ENCODE data around the gene NOTCH1.

- TF ChIP-seq POLR2AphosphoS5 (IDR thresholded peaks at IDR 0.05; ENCODE audit: borderline replicate concordance, low read depth, low read length) (peak; percentile 91), EZH2 (IDR thresholded peaks at IDR 0.05) (no peak), FOXP2 (optimal IDR thresholded peaks at IDR 0.05; ENCODE audit: control extremely low read depth, extremely low read length, insufficient read depth) (no peak)
These were observed 62.9 kb downstream of the NOTCH1 start, which contains the start of gene SEC16A for GRCh38 chr9:136482793-136483588.

All from SK-N-MC (cell line).